Subcutaneous adipose tissue (tissue), 4 donors: Measurements from ENCODE around the gene AFF3. TPM values are rescaled to one million over a fixed set of nuclear protein-coding genes. Genes with fewer than 3 reads are reported as not detected.

Experiments
- total RNA-seq, 4 donors: library from RNA; depleted of rRNA; stranded (reverse); fragments of >200 nt; gene quantifications; one replicate each; pipeline ENCODE4 v1.1.0, GENCODE V29; 2016
- TF ChIP-seq, protein P1 (sequence below): fragments of 450-650 bp; IDR thresholded peaks from one replicate; pipeline ENCODE4 v1.5.1; 2016; ENCODE audit warnings: low read depth, mild to moderate bottlenecking, control low read depth, antibody characterized with exemption, moderate library complexity

Gene AFF3
- total RNA-seq, 4 donors from 2014 or later = 2.5 to 6.2 (median 5.6) TPM

DNA sequence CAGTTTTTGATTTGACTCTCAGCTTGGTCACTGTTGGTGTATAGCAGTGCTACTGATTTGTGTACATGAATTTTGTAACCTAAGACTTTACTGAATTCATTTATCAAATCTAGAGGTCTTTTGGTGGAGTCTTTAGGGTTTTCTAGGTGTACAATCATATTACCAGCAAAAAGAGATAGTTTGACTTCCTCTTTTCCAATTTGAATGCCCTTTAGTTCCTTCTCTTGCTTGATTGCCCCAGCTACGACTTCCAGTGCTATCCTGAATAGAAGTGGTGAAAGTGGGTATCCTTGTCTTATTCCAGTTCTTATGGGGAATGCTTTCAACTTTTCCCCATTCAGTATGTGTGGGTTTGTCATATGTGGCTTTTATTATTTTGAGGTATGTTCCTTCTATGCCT, 339.7 kb downstream of the AFF3 start:
- TF ChIP-seq, protein P1, sequence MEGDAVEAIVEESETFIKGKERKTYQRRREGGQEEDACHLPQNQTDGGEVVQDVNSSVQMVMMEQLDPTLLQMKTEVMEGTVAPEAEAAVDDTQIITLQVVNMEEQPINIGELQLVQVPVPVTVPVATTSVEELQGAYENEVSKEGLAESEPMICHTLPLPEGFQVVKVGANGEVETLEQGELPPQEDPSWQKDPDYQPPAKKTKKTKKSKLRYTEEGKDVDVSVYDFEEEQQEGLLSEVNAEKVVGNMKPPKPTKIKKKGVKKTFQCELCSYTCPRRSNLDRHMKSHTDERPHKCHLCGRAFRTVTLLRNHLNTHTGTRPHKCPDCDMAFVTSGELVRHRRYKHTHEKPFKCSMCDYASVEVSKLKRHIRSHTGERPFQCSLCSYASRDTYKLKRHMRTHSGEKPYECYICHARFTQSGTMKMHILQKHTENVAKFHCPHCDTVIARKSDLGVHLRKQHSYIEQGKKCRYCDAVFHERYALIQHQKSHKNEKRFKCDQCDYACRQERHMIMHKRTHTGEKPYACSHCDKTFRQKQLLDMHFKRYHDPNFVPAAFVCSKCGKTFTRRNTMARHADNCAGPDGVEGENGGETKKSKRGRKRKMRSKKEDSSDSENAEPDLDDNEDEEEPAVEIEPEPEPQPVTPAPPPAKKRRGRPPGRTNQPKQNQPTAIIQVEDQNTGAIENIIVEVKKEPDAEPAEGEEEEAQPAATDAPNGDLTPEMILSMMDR = no peak

DNA sequence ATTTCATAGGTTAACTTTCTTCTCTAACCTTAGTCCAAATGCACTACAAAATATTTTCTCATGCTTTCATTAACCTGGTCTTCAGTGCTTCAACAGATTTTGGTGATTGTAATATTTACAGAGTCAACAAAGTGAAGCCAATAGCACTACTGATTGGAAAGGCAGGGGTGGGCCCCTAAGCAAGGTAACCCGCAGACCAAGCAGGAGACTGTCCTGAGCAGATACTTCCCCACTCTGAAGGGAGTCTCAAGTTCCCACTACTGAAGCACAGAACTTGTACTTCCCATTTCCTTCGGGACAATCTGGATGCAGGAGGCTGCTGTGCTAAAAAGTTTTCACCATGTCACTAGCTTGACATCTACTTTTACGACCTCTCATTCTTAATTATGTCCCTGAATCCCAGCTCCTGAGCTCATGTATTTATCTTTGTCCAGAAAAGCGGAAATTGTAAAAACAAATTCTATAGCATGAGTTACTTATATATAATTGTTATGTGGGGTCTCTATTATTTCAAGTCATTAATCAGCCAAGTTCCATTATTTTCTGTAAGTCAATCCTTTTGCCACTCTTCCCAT, 341.0 kb downstream of the AFF3 start:
- TF ChIP-seq, protein P1 = no peak

DNA sequence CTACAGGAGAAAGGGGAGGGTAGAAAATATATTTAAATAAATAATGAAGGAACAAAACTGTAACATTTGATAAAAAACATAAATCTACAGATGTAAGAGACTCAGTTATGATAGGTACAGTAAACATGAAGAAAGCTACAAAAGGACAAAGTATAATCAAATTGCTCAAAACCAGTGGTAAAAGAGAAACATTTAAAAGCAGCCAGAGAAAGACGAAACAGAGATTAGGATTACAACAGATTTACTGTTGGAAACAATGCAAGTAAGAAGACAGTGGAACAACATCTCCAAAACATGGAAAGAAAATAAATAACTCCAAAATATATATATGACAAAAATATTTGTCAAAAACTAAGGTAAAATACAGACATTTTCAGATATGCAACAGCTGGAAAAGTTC, 344.9 kb downstream of the AFF3 start:
- TF ChIP-seq, protein P1 = no peak

DNA sequence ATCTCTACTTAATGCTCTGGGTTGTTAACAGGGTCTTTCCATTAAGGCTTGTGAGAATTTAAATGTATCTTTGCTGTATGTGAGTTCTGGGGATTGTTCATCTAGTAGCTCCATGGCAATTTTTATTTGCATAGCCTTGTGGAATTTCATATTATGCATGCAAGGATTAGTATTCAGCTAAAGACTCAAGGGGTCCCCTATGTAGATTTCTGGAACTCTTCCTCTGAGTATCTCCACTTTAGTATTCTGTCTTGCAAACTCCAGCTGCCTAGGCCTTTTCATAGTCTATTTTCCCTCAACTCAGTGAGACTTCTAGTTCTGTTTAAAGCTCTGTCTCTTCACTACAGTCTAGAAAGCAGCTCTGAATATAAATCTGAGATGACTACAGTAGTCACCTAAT, 348.0 kb downstream of the AFF3 start:
- TF ChIP-seq, protein P1 = no peak

DNA sequence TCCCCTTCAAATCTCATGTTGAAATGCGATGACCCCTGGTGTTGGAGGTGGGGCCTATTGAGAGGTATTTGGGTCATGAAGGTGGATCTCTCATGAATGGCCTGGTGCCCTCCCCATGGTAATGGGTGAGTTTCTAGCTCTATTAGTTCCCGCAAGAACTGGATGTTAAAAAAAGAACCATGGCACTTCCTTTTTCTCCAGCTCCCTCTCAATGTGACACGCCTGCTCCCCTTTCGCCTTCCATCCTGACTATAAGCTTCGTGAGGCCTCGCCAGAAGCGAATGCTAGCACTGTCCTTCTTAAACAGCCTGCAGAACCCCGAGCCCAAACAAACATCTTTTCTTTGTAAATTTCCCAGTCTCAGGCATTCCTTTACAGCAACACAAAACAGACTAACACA, 349.4 kb downstream of the AFF3 start:
- TF ChIP-seq, protein P1 = no peak

DNA sequence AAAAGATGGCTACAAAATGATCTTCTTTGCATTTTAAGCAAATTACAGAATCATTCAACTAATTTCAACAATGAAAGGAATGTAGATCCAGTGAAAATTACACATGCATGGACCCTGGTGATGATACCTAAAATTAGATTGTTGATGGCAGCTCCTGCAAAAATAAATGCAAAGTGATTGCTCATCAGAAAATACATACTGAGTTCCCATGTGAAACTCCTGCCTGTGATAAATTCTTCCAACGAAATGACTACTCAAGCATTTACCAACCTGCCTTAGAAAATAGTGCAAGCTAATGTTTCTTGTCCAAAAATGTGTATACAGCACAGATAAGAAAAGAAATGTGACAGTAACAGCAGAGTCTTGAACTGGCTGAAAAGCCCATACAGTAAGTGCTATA, 352.5 kb downstream of the AFF3 start:
- TF ChIP-seq, protein P1 = no peak

DNA sequence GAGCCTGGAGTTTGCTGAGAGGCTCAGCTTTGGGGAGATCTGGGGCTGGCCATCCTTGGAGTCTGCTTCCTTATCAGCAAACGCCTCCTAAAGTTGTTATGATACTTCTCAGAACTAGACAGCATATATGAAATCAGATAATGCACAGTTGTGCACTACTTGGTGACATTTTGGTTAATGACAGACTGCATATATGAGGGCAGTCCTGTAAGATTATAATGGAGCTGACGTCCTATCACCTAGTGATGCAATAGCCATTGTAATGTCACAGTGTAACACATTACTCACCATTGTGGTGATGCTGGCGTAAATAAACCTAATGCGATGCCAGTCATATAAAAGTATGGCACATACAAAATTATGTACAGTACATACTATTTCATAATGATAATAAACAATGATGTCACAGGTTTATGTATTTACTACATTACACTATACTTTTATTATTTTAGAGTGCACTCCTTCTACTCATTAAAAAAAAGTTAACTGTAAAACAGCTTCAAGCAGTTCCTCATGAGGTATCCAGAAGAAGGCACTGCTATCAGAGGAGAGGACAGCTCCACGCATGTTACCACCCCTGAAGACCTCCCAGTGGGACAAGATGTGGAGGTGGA, 354.5 kb downstream of the AFF3 start:
- TF ChIP-seq, protein P1 = no peak
